G401 (cell line): ENCODE results near the gene E2F8. TPM values are rescaled to one million over a fixed set of nuclear protein-coding genes. Genes with fewer than 3 reads are reported as not detected.

ENCODE experiments used
- DNase-seq: peaks from one replicate; pipeline ENCODE4 v3.0.0-alpha.2; 2015; ENCODE audit warnings: low spot score
- in situ Hi-C: cut with HindIII; loops from 2 replicates; pipeline ENCODE4 v1.10.0; 2016; ENCODE audit warnings: low sequenced_read_pairs, mixed read lengths
- total RNA-seq: library from RNA; depleted of rRNA; stranded (reverse); fragments of >200 nt; shearing (Covaris generic); gene quantifications from 2 replicates; pipeline ENCODE4 v1.2.3, GENCODE V29; 2014

E2F8 gene
- total RNA-seq, 1 experiment from 2014 or later: 4.5 TPM

DNA sequence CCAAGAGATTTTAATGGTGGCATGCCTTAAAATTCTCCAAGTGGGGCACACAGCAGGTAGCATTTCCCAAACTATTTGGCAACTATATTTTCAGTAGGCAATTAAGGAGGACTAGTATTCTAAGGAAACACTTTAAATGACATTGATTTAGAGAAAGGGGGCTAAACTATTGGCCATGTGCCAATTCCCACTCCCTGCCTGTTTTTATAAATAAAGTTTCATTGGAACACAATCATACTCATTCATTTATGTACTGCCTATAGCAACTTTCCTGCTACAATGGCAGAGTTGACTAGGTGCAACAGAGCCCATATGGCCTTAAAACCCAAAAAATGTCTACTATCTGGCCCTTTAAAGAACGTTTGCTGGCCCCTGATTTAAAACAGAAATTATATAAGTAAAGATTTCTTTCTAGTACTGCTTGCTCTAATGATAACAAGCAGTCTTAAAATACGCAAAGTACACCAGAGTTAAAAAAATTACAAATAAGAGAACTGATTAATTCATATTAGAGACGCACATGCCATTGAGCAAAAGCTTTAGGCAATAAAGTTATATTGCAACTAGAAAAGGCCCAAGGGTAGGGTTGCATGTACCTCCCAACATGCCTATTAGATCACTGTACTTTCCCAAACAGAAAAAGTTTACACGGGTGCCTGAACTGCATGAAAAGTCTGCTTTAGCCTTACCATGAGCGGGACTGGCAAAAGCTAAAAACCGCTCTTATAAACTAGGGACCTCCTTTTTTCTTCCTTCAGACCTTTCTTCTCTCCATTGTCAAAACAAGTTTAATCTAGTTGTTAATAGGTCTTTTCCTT, 14.2 kb downstream of the E2F8 start:
- in situ Hi-C loops: no loop called here
- DNase-seq: no peak

DNA sequence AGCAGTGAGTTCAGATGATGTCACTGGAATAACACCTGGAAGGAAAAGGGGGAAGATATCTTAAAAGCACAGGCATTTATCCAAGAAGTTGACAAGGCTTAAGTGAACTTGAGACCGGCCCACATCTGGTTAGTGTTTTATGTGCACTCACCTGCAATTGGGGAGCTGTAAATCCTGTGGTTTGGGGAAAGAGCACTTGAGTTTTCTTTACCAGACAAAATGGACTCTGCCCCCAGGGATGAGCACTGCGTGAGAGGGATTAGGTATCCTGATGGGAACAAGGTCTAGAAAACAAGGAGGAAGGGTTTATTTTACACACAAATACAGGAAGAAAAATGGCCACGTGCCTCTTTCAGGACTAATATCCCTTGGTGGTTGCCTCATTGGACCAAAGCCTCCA, 15.2 kb downstream of the E2F8 start:
- no peak for DNase-seq
- in situ Hi-C loops: no loop called here

DNA sequence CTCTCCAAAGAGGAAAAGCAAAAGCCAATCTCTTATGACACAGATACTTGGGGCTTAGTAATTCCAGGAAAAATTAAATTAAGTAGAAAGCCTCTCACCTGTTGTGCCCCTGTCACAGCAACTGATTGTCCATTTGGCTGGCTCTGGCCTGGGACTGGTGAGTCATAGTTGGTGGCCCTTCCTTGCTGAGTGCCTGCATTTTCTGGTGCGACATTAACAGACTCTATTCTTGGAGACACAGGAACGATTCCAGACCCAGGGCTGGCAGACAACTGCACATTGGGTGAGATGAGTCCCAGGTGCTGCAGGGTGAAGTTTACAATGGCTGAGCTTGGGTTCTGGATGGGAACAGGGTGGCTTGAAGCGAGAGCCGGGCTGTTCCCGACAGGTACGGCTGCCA, 15.6 kb downstream of the E2F8 start:
- DNase-seq: no peak
- in situ Hi-C loops: no loop called here

DNA sequence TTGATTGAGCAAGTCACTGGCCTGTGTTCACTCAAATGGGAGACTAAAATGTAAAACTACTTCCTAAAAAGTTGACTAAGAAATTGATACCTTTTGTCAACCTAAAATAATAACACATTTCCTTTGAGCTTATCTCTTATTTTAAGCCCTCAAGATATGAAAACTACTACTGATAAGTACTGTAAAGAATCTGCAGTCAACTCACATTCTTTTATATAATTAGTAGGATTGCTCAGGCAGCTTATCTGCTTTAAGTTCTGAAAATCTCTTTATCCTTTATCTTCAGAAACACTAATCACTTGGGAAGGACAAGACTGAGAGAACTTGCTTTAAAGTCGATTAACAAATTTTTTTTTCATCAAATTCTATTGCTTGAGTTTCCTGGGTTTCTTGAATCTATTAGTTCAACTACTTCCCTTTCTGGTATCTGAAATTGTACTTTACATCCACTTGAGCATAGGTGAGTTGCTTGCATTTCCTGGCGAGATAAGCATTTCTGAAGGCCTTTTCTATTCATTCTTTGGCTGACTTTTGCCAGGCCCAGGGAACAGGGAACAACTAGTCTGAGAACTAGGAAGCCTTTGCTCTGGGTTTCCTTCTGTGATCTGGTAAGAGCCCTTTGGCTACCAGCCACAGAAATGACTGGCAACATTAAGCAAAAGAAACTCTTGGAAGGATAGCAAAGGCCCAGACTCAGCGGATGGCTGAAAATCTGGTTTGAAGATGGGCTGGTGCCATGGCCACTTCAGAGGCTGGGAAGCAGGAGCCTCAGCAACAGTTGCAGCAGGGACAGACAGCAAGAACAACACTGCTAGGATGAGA, 19.6 kb downstream of the E2F8 start:
- peak; percentile 42 for DNase-seq
- in situ Hi-C loops: no loop called here

DNA sequence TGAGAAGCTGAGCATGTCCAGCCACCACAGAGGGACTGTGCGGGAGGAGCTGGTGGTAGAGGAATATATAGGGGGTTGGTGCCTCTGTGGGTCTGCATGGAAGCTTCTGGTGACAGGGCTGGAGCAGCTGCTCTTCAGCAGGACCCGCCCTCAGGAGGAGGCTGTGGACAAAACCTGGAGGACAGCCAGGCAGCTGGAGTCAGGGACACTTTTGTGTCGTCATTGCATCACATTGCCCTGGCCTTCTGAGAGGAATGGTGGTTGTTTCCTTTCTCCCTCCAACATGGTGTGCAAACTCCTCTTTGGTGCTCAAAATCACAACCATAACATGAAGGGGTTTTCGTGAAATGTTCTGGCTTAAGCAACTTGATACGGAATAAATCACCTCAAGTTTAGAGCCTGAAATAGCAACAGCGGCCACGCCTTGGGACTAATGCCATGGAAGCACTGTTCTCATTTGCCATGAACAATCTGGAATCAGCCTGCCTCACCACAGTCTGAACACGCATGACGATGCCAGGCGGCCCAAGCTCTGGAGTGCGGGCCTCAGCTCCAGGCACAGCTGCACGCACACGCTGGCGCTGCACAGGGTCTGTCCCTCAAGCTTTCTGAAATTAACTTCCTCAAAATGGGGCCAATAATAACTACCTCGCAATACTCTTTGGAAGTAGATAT, 21.8 kb downstream of the E2F8 start:
- in situ Hi-C loops: no loop called here
- DNase-seq: no peak

DNA sequence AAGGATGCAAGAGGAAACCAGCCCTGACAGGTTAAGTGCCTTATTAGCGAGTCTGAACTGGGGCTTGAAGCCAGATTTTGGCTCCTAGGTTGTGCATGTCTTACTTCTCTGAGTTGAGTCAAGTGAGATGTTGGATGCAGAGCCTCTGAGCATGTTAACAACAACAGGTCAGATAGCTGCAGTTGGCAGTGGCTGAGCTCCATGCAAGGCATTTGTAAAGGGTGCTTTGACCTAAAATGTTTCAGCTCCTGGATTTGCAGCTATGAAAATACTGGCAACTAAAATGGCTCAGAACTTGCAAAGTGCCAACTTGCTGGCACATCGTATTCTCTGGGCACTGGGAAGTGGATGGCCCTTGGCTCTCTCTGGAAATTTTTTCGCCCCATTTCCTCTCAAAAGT, 22.5 kb downstream of the E2F8 start:
- in situ Hi-C loops: no loop called here
- peak; percentile 72 for DNase-seq

DNA sequence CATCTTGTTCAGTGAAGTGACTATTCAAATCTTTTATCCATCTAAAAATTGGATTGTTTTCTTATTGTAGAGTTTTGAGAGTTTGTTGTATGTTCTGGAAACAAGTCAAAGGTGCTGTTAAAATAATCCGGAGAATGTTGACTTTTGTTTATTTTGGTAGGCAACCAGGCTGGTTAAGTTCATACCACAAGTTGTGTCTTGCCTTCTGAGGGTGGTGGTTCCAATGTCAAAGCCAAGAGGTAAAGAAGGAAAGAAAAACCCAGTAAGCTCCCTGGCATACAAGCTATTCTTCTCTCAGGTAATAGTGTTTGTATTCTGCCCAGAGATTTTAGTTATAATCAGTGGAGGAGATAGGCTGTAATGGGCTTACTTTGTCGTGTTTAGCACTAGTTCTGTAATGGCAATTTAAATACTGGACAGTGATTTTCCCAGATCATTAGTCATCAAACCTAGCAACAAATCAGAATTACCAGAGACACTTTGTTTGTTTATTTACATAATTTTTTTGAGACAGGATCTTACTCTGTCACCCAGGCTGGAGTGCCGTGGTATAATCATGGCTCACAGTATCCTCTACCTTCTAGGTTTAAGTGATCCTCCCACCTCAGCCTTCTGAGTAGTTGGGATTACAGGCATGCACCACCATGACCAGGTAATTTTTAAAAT, 23.9 kb downstream of the E2F8 start:
- in situ Hi-C loops: no loop called here
- DNase-seq: no peak

DNA sequence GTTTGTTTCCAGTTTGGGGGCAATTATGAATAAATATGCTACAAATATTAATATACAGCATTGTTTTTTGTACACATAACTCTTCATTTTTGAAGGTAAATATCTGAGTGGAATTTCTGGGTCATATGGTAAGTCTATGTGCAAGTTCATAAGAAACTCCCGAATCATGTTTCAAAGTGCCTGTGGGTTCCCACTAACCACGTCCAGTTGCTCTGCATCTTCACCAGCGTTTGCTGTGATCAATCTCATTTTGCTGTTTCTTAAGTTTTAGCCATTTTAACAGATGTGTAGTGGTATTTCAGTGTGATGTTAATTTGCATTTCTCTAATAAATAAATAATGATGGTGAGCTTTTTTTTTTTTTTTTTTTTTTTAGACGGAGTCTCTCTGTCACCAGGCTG, 24.7 kb downstream of the E2F8 start:
- in situ Hi-C loops: no loop called here
- no peak for DNase-seq

DNA sequence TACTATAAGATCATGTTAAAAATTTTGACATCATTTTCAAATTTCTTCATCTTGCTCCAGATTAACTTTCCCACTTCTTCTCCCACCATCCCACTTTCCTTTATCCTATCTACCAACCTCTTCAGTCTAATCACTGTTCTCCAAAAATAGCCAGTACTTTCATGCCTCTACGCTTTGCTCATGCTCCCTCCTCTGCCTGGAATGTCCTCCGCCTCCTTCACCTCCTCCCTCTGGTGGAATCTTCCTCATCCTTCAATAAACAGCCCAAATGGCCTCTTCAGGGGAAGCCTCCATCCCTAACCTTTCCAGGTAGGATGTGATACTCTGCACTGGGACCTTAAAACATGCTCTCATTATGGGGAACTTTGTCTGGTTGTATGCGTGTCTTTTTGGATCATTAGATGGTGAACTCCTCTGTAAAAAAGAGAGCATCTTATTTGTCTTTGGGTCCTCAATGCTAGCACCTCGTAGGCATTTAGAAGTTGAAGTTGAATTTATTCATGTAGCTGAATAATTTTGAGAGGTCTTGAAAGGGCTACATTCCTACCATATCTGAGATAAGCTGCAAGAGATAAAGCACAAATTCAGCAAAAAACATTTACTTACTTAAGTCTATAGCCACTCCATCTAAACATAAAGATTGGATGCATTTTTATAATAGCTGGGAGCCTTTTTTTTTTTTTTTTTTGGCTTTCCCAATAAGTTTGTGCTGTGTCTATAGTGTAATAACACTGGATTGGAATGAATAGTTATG, 31.0 kb downstream of the E2F8 start:
- in situ Hi-C loops: no loop called here
- no peak for DNase-seq

DNA sequence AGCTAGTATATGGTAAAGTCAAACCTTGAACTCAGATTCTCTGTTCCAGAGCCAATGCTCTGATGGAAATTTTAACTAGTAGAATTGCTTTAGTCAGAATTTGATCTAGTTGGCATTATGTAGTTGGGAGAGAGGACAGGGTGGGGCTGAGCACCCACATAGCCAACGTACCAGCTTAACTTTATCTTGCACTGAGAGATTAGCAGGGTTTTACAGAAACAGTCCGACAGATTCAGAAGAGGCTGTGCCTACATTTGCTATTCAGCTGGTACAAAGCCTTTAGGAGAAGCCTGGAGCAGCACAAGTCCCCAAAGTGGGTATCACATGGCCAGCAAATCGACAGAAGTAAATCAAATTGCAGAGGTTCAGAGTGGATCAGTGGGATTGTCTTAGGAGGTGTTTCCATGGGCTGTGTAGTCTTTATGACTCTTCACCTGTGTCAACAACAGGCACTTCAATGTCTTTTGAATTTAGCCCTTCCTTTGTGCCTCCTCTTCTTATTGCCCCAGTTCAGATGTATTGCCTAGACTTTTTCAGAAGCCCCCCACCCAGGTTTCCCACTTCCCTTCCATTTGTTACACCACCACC, 31.7 kb downstream of the E2F8 start:
- in situ Hi-C loops: no loop called here
- no peak for DNase-seq

DNA sequence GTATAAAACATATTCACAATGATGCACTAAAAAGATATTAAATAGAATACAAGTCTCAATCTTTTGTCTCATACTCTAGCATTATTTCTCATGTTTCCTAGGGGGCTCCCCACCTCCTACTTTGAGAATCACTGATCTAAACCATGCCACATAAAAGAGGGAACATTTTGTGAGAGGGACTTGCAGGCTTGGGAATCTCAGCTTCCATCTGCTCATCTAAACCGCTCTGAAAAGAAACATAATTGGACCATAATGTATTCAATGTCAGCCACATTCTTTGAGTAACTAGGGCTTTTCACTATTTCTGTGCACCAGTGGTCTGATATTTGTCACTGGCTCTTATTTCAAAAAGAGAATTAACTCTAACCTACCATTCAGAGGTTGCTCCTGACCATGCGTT, 32.6 kb downstream of the E2F8 start:
- DNase-seq: no peak
- in situ Hi-C loops: no loop called here

DNA sequence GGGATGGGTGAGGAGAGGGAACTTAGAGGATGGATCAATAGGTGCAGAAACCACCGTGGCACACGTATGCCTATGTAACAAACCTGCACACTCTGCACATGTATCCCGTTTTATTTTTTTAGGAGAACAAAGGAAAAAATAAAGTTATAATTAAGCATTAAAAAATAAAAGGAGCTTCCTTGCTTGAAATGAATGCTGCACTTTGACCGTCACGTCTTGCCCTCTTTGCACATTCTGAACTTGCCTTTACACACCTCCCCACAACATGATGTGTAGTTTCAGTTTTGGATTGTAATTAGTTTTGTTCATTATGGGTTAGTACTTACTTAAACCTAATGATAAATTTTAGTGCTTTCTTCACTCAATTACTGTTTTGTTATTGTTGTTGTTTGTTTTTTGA, 35.9 kb downstream of the E2F8 start:
- in situ Hi-C loops: no loop called here
- DNase-seq: no peak

DNA sequence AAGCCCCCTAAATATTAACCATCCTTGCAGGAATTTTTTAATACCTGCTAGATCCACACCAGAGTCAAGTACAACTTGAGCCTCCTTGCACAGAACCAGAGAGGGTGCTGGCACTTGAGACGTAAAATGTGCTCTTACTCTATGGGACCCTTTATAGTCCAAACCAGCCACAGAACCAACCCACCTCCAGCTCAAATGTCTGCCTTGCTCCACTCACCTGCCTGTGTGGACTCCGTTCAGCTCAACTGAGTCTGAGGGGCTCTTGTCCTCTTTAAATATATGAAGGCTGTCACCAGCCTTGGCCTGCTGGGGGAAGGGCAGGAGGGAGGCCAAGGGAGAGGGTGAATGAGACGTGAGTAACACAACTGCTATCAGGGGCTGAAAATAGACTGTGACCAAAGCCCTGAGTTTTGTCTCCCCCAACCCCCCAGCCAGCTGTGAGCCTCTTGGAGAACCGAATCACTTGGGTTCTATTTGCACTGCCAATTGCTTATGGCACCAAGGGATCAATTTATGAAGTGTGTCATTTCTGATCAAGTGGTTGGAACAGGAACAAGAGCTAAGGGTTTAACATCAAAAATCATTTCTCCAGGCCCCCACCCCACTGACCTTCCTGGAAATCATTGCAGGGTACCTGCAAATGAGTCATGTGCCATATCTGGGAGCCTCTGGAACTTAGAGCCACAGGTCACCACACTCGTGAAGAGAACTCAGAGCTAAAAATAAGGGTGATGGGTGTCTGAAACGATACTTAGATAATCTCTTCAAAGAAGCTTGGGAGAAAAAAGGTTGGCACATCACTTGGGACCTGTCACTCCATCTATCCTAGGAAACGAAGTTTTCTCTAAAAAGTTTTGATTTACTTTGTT, 38.8 kb downstream of the E2F8 start, which contains the start of gene CSRP3:
Gene CSRP3 (minus strand): TSS at position 247 of the 869 bp plus-strand sequence. CDS start 9,535 bp downstream, outside the sequence.
- DNase-seq: no peak
- in situ Hi-C loops: no loop called here

DNA sequence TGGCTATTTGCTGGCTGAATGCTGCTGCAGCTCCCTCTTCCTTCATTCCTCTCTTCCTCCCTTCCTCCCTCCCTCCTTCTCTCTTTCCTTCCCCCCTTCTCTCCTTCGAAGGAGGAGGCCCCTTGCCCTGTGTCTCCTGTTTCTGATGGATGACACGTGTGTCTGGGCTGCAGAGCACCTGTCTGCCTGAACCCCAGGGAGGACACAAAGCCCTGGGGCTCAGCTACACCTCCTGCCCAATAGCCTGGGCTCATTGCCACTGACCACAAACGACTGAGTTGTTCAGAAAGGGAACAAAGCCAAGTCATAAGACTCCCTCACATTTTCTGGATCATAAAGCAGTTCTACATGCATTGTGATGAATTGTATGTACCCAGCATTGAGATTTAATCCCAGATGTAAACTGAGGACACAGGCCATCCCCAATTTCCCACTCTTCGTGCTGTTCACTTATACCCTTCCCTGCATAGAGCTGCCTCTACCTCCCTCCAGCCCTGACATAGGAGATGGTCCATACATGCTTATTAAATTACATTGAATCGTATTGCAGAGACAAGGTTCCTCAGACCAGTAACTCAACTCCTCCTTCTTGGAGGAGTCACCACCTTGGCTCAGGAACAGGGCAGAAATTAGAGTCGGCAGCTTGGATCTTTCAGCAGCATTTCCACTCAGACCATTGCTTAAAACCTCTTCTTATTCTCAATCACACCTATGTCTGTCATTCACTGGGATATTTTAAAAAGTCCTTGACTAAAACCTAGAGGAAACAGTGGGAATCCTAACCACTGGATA, 40.1 kb downstream of the E2F8 start:
- no peak for DNase-seq
- in situ Hi-C loops: no loop called here

DNA sequence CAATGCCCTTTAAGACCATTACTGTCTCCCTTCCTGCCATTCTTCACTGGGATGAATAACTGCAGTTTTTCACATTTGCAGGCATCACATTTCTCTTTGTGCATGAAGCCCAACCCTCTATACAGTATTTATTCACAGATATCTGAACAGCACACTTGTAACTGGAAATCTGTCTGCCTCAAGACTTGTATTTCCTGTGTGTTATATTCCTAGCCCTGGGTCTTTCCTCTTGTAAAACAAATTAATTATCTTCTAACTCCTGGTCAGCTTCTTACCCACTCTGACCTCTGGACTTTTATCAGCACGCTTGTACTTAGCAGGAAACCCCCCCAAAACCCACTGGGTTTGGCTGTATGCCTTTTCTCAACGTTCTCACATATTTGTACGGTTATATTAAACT, 41.0 kb downstream of the E2F8 start:
- in situ Hi-C loops: no loop called here
- no peak for DNase-seq

DNA sequence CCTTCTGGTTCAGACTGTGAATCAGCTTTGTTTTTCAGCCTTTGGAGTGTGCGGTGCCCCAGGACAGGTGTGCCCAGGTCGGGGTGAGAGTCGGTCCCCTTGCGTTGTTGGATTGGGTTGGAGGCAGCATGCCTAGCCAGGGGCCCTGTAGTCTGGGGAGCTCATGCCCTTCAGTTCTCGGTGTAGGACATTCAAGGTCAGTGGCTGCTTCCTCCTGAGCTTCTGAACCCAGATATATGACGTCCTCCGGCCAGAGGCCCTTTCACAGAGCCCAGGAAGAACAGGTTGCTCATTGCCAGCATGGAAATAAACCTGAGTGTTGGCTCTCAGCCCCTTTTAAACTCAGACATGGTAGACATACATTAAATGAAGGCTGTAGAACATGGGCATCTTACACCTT, 41.7 kb downstream of the E2F8 start:
- no peak for DNase-seq
- in situ Hi-C loops: no loop called here

DNA sequence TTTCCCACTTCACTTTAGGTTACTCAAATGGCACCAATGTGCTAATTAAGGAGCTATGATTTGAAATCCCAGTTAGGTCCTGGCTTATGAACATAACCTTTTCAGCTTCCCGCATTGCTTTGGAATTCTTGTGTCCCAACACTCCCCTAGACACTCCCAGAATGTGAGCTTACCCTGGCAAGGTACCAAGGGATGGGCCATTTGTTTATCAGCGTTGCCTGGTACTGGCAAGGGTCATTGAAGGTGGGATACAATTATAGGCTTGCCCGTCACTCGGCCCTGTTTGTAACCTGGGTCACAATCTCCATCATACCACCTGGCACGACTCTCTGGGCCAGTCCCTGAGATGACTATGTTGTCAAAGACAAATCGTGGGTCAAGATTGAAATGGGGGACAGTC, 44.3 kb downstream of the E2F8 start:
- DNase-seq: no peak
- in situ Hi-C loops: no loop called here
